Measurements from ENCODE around the gene TATDN2. TPM values are rescaled to one million over a fixed set of nuclear protein-coding genes. Genes with fewer than 3 reads are reported as not detected.
A peak's percentile ranks its signal among the peaks of the same experiment; 100 is the strongest.

TATDN2 gene
- total RNA-seq, 1 donor from 2014 or later, result 34.6 TPM

- TF ChIP-seq CTCF (conservative IDR thresholded peaks at IDR 0.05), result no peak
- H3K4me3 Mint-ChIP-seq, result peak overlapping the region; percentile 77
- no peaks in the 10 kb centered on the region for H3K9me3 Mint-ChIP-seq
These were observed 69.7 kb downstream of the TATDN2 start for GRCh38 chr3:10317961-10318350.

GRCh38 chr3:10319251-10319650 is 71.0 kb downstream of the TATDN2 start:
- DNase-seq (ENCODE audit: extremely low spot score, unreplicated experiment), result no peak

More at GRCh38 chr3:10317961-10318350, 69.7 kb downstream of the TATDN2 start:
- DNase-seq (ENCODE audit: extremely low spot score, unreplicated experiment), result no peak
- H3K27me3 Mint-ChIP-seq, result no peaks in the 10 kb centered on the region
- peaks cover 8% of the 10 kb centered on the region for H3K4me1 Mint-ChIP-seq (ENCODE audit: unreplicated experiment)
- H3K27ac Mint-ChIP-seq, result peak overlapping the region; percentile 58
- peaks cover 19% of the 10 kb centered on the region for H3K36me3 Mint-ChIP-seq

GRCh38 chr3:10319804-10320203 is 71.5 kb downstream of the TATDN2 start:
- Mint-ChIP-seq H3K9me3 (no peaks in the 10 kb centered on the region), H3K27ac (peak overlapping the region; percentile 99), H3K27me3 (peaks cover 8% of the 10 kb centered on the region), H3K4me1 (ENCODE audit: unreplicated experiment) (peaks cover 8% of the 10 kb centered on the region), H3K4me3 (peak overlapping the region; percentile 98), H3K36me3 (peaks cover 11% of the 10 kb centered on the region)
- no peak for TF ChIP-seq CTCF (conservative IDR thresholded peaks at IDR 0.05)
- no peak for DNase-seq (ENCODE audit: extremely low spot score, unreplicated experiment)

More at GRCh38 chr3:10319251-10319650, 71.0 kb downstream of the TATDN2 start:
- peak overlapping the region; percentile 87 for H3K4me3 Mint-ChIP-seq
- no peaks in the 10 kb centered on the region for H3K9me3 Mint-ChIP-seq
- H3K36me3 Mint-ChIP-seq, result peaks cover 15% of the 10 kb centered on the region
- H3K27me3 Mint-ChIP-seq, result peaks cover 3% of the 10 kb centered on the region
- peak overlapping the region; percentile 86 for H3K27ac Mint-ChIP-seq
- H3K4me1 Mint-ChIP-seq (ENCODE audit: unreplicated experiment), result peaks cover 8% of the 10 kb centered on the region
- no peak for TF ChIP-seq CTCF (conservative IDR thresholded peaks at IDR 0.05)

GRCh38 chr3:10320320-10320677 is 72.0 kb downstream of the TATDN2 start:
- H3K9me3 Mint-ChIP-seq, result no peaks in the 10 kb centered on the region
- peaks cover 13% of the 10 kb centered on the region for H3K27me3 Mint-ChIP-seq
- no peak for TF ChIP-seq CTCF (conservative IDR thresholded peaks at IDR 0.05)
- peak overlapping the region; percentile 99 for H3K27ac Mint-ChIP-seq
- DNase-seq (ENCODE audit: extremely low spot score, unreplicated experiment), result no peak
- peak overlapping the region; percentile 98 for H3K4me3 Mint-ChIP-seq
- peaks cover 8% of the 10 kb centered on the region for H3K4me1 Mint-ChIP-seq (ENCODE audit: unreplicated experiment)
- H3K36me3 Mint-ChIP-seq, result peaks cover 11% of the 10 kb centered on the region

- Mint-ChIP-seq H3K27ac (peak overlapping the region; percentile 59), H3K9me3 (no peaks in the 10 kb centered on the region), H3K4me1 (ENCODE audit: unreplicated experiment) (peaks cover 8% of the 10 kb centered on the region), H3K36me3 (peaks cover 11% of the 10 kb centered on the region), H3K4me3 (peak overlapping the region; percentile 98), H3K27me3 (peaks cover 28% of the 10 kb centered on the region)
- no peak for TF ChIP-seq CTCF (conservative IDR thresholded peaks at IDR 0.05)
- DNase-seq (ENCODE audit: extremely low spot score, unreplicated experiment), result no peak
These were observed 73.5 kb downstream of the TATDN2 start for GRCh38 chr3:10321630-10322351.

Data from type B pancreatic cell (in vitro differentiated cells).